Motor neuron (in vitro differentiated cells): ENCODE results near the gene TRIM17. TPM values are rescaled to one million over a fixed set of nuclear protein-coding genes. Genes with fewer than 3 reads are reported as not detected.

Experiments
- ATAC-seq, 8 experiments: fragments of 200-7000 bp; cut with Tn5 transposase; replicated peaks in 6 of 8; 2 replicates each; pipeline ENCODE4 v1.8.0; 2021; ENCODE audit warnings: mild to moderate bottlenecking in 8 of 8, moderate library complexity in 8 of 8
- H3K27ac ChIP-seq, 2 donors: fragments of 250-450 bp; sonication (Bioruptor Pico); 2 replicates each; pipeline ENCODE4 v1.9.0; 2021; ENCODE audit warnings: antibody characterized with exemption in 2 of 2, mild to moderate bottlenecking in 2 of 2, moderate library complexity in 1 of 2
- H3K4me1 ChIP-seq, 2 donors: fragments of 250-450 bp; sonication (Bioruptor Pico); replicated peaks in 1 of 2; 2 replicates each; pipeline ENCODE4 v1.6.1; 2021; ENCODE audit warnings: antibody characterized with exemption in 2 of 2, mild to moderate bottlenecking in 2 of 2, moderate library complexity in 1 of 2
- H3K4me3 ChIP-seq, 5 donors: fragments of 250-450 bp; sonication (Bioruptor Pico); 2 replicates each; pipeline ENCODE4 v1.9.0; 2021; ENCODE audit warnings: antibody characterized with exemption in 5 of 5, mild to moderate bottlenecking in 5 of 5, moderate library complexity in 4 of 5
- WGBS, 10 experiments: fragments of 450-650 bp; shearing (Covaris generic); methylation state at CpG; one replicate each; pipeline ENCODE4 v1.0.0; 2022; 5-methylcytosine and 5-hydroxymethylcytosine counted together
- in situ Hi-C, 9 experiments: fragments of 400-800 bp; cut with MboI; loops; one replicate each; pipeline ENCODE4 v1.15.0; 2021; ENCODE audit warnings: low sequenced_read_pairs in 9 of 9, low pct_unique_long_range_greater_than_20kb in 2 of 9; ENCODE audit not compliant: unreplicated experiment in 9 of 9
- total RNA-seq, 8 experiments: library from RNA; unstranded; fragments of 300-600 nt; gene quantifications; 2 replicates each; pipeline versions ENCODE4 v1.2.3 to v1.2.4, GENCODE V29; 2022

TRIM17 gene
- total RNA-seq, 8 experiments from 2014 or later, result 0.92 to 171 (median 3.4) TPM

GRCh38 chr1:228423404-228424053 is 6.9 kb upstream of the TRIM17 start:
- H3K27ac ChIP-seq, result no peak overlapping the region
- WGBS, 10 experiments, result 50 to 89% (median 79%) methylated on average over 1 to 7 of the region's 7 CpGs; no CpG with 5 or more reads in 1 of the 10 experiments
- in situ Hi-C loops, result no loop called here
- no peak overlapping the region for H3K4me3 ChIP-seq
- peak in 3 of 8 experiments; percentile 9 to 74 (median 54) for ATAC-seq
- no peaks in the 10 kb centered on the region for H3K4me1 ChIP-seq

DNA sequence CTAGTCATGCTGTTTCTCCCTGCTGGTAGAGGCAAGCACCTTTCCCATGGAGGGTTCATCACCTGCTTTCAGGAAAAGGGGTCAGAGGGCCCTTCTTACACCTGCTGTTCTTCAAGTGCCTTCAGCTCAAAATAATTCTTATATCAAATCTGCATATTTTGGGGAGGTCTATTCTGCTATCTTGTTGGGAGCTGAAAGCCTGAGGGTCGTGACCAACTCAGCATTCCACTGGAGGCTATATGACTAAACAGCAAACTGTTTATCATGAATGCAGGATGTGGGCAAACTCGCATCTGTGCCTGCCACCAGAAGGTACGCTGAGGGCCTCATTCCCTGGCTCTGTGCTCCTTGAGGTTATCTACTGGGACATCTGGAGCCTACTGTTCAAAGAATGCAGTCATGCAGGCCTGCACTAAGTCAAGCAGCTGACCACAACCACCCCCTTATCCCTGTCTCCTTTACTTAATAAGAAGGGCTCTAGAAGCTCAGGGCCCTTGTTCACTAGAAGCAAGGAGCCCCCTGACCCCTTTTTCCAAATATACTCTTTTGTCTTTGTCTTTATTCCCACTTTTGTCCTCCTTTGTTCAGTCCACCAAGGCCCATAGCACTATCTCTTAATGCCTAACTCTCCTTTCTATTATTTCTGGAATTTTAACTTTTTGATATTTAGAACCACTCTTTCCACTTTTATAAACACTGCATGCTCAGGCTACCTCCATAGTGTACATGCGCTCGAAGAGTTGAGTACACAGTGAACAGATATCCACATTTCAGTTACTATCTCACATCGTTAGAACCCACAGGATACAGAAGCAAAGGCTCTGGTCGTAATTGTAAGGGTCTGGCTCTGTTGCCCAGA is 4.5 kb upstream of the TRIM17 start:
- WGBS, 10 experiments, result 84 to 100% (median 91%) methylated on average over 1 to 7 of the region's 7 CpGs
- H3K27ac ChIP-seq, result no peak overlapping the region
- no peak for ATAC-seq
- no peak overlapping the region for H3K4me3 ChIP-seq
- peaks cover 8 to 9% of the 10 kb centered on the region in 2 donors for H3K4me1 ChIP-seq
- in situ Hi-C loops, result no loop called here

DNA sequence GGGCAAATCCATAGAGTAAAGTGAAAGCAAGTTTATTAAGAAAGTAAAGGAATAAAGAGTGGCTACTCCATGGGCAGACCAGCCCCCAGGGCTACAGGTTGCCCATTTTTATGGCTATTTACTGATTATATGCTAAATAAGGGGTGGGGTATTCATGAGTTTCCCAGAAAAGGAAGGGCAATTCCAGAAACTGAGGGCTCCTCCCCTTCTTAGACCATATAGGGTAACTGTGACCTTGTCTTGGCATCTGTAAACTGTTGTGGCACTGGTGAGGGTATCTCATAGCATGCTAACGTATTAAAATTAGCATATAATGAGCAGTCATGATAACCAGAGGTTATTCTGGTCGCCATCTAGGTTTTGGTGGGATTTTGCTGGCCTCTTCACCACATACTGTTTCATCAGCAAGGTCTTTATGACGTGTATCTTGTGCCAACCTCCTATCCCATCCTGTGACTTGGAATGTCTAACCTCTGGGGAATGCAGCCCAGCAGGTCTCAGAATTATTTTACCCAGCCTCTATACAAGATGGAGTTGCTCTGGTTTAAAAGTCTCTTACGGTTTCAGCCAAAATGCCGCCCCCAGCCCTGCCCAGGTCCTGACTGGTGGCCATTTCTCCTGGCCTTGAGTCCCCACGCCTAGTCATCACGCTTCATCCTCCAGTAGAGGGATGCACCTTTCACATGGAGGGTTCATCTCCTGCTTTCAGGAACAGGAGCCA is 982 bp upstream of the TRIM17 start:
- in situ Hi-C loops, result no loop called here

GRCh38 chr1:228417061-228417460 is 400 bp upstream of the TRIM17 start:
- peak overlapping the region in 2 of 5 donors; percentile 29 to 33 for H3K4me3 ChIP-seq
- ATAC-seq, result peak in 2 of 8 experiments; percentile 10 to 24
- WGBS, 10 experiments, result 80 to 100% (median 96%) methylated on average over 1 to 5 of the region's 12 CpGs; no CpG with 5 or more reads in 6 of the 10 experiments

More for the DNA sequence above, 982 bp upstream of the TRIM17 start:
- no peak overlapping the region for H3K27ac ChIP-seq
- peaks cover 8 to 13% of the 10 kb centered on the region in 2 donors for H3K4me1 ChIP-seq
- WGBS, 10 experiments, result 55 to 100% (median 93%) methylated on average over 1 to 7 of the region's 7 CpGs; no CpG with 5 or more reads in 3 of the 10 experiments
- no peak overlapping the region for H3K4me3 ChIP-seq
- peak in 3 of 8 experiments; percentile 37 to 67 (median 46) for ATAC-seq

DNA sequence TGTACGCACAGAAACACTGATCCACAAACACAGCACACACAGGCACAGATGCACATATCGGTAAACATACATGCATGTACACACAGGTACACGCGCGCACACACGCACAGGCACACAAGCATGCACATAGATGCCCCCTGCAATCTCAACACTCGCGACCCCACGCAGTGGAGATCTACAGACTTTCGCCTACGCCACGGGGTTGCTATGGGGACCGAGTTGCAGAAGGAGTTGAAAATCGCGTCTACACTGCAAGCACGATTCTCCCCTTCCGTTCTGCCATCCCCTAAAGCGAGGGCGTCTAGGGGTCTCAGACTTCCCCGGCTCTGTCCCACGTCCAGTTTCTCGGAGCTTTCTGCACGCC is 826 bp downstream of the TRIM17 start:
- 7 to 100% (median 50%) methylated on average over 1 to 16 of the region's 23 CpGs; no CpG with 5 or more reads in 4 of the 10 experiments for WGBS, 10 experiments
- in situ Hi-C loops, result no loop called here

More at GRCh38 chr1:228417061-228417460, 400 bp upstream of the TRIM17 start:
- Histone ChIP-seq H3K4me1 (peaks cover 8 to 13% of the 10 kb centered on the region in 2 donors), H3K27ac (no peak overlapping the region)
- in situ Hi-C loops, result no loop called here

GRCh38 chr1:228415221-228415620 is 1.4 kb downstream of the TRIM17 start:
- Histone ChIP-seq H3K4me1 (peaks cover 8 to 13% of the 10 kb centered on the region in 2 donors), H3K27ac (no peak overlapping the region), H3K4me3 (no peak overlapping the region)
- no peak for ATAC-seq
- in situ Hi-C loops, result no loop called here
- 70 to 100% methylated on average over 1 to 2 of the region's 7 CpGs; no CpG with 5 or more reads in 8 of the 10 experiments for WGBS, 10 experiments

More for the DNA sequence above, 826 bp downstream of the TRIM17 start:
- Histone ChIP-seq H3K27ac (no peak overlapping the region), H3K4me3 (peak overlapping the region; percentile 15 to 35 (median 29)), H3K4me1 (peaks cover 8 to 13% of the 10 kb centered on the region in 2 donors)
- peak in 3 of 8 experiments; percentile 2 to 32 (median 30) for ATAC-seq

DNA sequence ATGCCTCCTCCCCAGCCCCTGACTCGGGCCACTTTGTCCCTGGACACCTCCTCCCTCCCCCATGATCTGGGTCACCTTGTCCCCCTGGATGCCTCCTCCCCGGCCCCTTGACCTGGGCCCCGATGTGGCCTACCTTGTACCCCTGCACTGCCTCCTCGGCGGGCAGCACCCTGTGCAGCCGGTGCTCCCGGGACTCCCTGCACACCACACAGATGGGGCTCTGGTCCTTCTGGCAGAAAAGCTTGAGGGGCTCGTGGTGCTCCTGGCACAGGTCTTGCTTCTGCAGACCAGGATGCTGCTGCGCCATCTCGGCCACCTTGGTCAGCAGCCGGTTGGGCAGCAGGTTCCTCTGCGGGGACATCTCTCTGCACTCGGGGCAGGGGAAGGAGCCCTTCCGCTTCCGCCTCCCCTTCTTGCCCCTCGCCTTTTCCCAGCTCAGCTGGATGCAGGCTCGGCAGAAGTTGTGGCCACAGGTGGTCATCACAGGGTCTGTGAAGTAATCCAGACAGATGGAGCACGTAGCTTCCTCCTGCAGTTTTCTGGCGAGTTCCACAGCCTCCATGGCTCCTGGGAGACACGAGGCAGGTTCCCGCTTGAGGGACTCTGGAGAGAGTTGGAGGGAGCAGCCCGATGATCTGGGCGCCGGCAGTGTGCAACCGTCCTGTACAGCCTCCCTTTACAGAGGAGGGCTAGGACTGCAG is 2.0 kb downstream of the TRIM17 start:
- Histone ChIP-seq H3K4me3 (no peak overlapping the region), H3K4me1 (peaks cover 8 to 13% of the 10 kb centered on the region in 2 donors), H3K27ac (no peak overlapping the region)
- no peak for ATAC-seq
- in situ Hi-C loops, result no loop called here
- 60 to 87% (median 77%) methylated on average over 1 to 10 of the region's 25 CpGs; no CpG with 5 or more reads in 5 of the 10 experiments for WGBS, 10 experiments

DNA sequence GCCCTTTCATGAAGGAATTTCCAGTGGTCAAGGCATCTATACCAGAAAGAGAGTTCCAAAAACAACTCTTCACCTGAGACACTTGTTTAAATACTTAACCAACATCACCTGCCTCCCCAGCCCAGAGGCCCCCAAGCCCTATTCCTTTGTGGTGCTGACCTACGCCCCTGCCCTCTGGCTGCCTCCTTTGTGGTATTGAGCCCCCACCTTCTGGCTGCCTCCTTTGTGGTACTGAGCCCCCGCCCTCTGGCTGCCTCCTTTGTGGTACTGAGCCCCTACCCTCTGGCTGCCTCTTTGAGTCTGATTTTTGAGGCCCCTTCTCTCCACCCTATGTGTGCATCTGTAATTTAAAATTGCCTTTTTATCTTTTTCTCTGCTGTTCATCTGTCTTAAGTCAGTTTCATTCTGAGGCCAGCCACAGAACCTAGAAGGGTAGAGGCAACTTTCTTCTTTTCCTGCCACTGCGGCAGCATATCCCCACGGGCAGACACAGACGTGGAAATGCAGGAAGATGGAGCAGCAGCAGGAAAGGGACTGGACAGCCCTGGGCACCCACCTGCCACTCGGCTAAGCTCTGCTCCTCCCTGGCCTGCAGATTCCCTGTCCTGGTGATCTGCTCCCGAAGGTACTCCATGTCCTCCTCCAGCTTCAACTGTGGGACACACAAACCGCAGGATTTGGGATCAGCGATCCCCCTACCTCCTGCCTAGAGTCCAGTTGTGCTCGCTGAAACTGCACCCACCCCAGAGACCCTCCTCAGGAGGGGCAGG is 3.2 kb downstream of the TRIM17 start:
- in situ Hi-C loops, result no loop called here
- no peak overlapping the region for H3K4me3 ChIP-seq
- H3K27ac ChIP-seq, result no peak overlapping the region
- peaks cover 8 to 14% of the 10 kb centered on the region in 2 donors for H3K4me1 ChIP-seq
- ATAC-seq, result no peak
- WGBS, 10 experiments, result 80 to 100% (median 91%) methylated on average over 1 to 10 of the region's 10 CpGs; no CpG with 5 or more reads in 2 of the 10 experiments

- ATAC-seq, result no peak
- 40 to 100% (median 96%) methylated on average over 1 to 9 of the region's 9 CpGs; no CpG with 5 or more reads in 1 of the 10 experiments for WGBS, 10 experiments
- Histone ChIP-seq H3K4me3 (no peak overlapping the region), H3K4me1 (peaks cover 10 to 18% of the 10 kb centered on the region in 2 donors), H3K27ac (no peak overlapping the region)
- in situ Hi-C loops, result no loop called here
Observed at GRCh38 chr1:228411548-228412430, 4.9 kb downstream of the TRIM17 start.

DNA sequence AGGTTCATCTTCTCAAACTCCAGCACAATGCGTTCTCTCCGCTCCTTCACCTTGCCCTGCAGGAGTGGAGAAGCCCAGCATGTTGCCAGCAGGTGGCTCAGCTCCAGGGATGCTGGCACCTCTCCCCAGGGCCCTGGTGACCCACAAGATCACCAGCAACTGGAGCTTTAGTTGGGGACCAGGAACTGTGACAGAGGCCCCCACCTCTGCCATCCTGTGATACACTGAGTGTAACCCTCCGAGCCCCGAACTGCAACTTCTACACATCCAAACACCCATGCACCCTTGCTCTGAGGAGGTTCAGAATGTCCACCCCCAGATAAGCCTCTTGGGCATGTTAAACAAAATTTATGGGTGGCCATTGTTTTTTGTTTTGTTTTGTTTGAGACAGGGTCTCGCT is 5.5 kb downstream of the TRIM17 start:
- 96 to 100% (median 100%) methylated on average over 1 to 4 of the region's 5 CpGs; no CpG with 5 or more reads in 5 of the 10 experiments for WGBS, 10 experiments
- no peak overlapping the region for H3K27ac ChIP-seq
- no peak for ATAC-seq
- in situ Hi-C loops, result no loop called here
- H3K4me3 ChIP-seq, result no peak overlapping the region
- H3K4me1 ChIP-seq, result peaks cover 10 to 13% of the 10 kb centered on the region in 2 donors

GRCh38 chr1:228410671-228411070 is 6.0 kb downstream of the TRIM17 start:
- Histone ChIP-seq H3K27ac (no peak overlapping the region), H3K4me1 (peaks cover 10% of the 10 kb centered on the region in 2 donors), H3K4me3 (no peak overlapping the region)
- WGBS, 10 experiments, result 80 to 100% (median 93%) methylated on average over 2 to 5 of the region's 11 CpGs; no CpG with 5 or more reads in 5 of the 10 experiments
- in situ Hi-C loops, result no loop called here
- no peak for ATAC-seq
